BE2C (cell line): ENCODE measurements around the gene ACKR3.

Experiments
- DNase-seq: peaks from one replicate; pipeline ENCODE4 v3.0.0-alpha.2; 2020
- H3K27me3 ChIP-seq: fragments of 250-450 bp; sonication (Bioruptor Pico); 2 replicates; pipeline ENCODE4 v1.5.1; 2020; ENCODE audit warnings: mild to moderate bottlenecking
- H3K36me3 ChIP-seq: fragments of 250-450 bp; sonication (Bioruptor Pico); 2 replicates; pipeline ENCODE4 v1.5.1; 2020; ENCODE audit warnings: mild to moderate bottlenecking
- H3K4me1 ChIP-seq: fragments of 250-450 bp; sonication (Bioruptor Pico); 2 replicates; pipeline ENCODE4 v1.5.1; 2020
- H3K4me3 ChIP-seq: 2 replicates; pipeline ENCODE4 v1.5.1; 2011; ENCODE audit warnings: low read depth, low read length
- H3K9me3 ChIP-seq: fragments of 250-450 bp; sonication (Bioruptor Pico); 2 replicates; pipeline ENCODE4 v1.5.1; 2020
- TF ChIP-seq, protein P1 (sequence below): IDR thresholded peaks from 2 replicates; pipeline ENCODE4 v1.5.1; 2012; ENCODE audit warnings: mild to moderate bottlenecking, low read depth, low read length

ACKR3 gene

DNA sequence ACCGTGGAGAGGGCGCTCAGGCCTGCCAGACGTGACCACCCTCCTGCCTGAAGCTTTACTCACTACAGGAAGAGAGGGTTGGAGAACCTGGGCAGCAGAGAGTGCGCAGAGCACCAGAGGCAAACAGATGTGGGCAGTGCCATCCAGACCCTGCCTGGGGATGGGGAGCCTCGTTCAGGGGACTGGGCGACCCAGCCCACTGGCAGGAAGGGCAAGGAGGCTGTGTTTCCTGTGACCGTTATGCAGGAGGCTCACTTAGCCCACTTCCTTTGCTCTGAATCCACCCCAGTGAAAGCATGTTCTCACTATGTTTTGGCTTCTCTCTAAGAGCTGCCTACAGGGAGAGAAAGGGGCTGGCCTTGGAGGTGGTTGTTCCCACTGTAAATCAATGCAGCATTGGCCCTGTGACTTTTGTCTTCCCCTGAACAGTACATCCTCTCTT, 23.0 kb upstream of the ACKR3 start:
- H3K4me3 ChIP-seq, result no peak overlapping the region
- no peaks in the 10 kb centered on the region for H3K4me1 ChIP-seq
- TF ChIP-seq, protein P1, sequence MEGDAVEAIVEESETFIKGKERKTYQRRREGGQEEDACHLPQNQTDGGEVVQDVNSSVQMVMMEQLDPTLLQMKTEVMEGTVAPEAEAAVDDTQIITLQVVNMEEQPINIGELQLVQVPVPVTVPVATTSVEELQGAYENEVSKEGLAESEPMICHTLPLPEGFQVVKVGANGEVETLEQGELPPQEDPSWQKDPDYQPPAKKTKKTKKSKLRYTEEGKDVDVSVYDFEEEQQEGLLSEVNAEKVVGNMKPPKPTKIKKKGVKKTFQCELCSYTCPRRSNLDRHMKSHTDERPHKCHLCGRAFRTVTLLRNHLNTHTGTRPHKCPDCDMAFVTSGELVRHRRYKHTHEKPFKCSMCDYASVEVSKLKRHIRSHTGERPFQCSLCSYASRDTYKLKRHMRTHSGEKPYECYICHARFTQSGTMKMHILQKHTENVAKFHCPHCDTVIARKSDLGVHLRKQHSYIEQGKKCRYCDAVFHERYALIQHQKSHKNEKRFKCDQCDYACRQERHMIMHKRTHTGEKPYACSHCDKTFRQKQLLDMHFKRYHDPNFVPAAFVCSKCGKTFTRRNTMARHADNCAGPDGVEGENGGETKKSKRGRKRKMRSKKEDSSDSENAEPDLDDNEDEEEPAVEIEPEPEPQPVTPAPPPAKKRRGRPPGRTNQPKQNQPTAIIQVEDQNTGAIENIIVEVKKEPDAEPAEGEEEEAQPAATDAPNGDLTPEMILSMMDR, result no peak

DNA sequence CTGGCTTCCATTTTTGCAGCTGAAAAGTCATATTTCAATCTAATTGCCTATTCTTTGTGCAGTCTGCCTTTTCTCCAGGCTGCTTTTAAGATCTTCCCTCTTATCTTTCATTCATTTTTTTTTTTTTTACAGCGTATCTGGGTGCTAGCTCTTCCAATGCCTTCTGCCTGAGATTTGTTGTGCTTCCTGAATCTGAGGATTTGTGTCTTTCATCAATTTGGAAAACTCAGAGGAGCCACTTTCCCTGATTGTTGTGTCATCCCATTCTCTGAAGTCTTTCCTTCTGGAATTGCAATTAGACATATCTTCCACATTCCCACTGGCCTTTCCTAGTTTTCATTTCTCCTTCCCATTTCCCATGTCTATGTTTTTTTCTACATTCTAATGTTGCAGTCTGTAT, 21.9 kb upstream of the ACKR3 start:
- DNase-seq, result no peak
- Histone ChIP-seq H3K4me1 (no peaks in the 10 kb centered on the region), H3K27me3 (peaks cover 4% of the 10 kb centered on the region; the same call in 1 of the 2 replicates), H3K4me3 (no peak overlapping the region), H3K36me3 (no peaks in the 10 kb centered on the region), H3K9me3 (no peaks in the 10 kb centered on the region)
- TF ChIP-seq, protein P1, result no peak

More for the DNA sequence above, 23.0 kb upstream of the ACKR3 start:
- Histone ChIP-seq H3K9me3 (no peaks in the 10 kb centered on the region), H3K27me3 (peaks cover 4% of the 10 kb centered on the region), H3K36me3 (no peaks in the 10 kb centered on the region)
- DNase-seq, result no peak

DNA sequence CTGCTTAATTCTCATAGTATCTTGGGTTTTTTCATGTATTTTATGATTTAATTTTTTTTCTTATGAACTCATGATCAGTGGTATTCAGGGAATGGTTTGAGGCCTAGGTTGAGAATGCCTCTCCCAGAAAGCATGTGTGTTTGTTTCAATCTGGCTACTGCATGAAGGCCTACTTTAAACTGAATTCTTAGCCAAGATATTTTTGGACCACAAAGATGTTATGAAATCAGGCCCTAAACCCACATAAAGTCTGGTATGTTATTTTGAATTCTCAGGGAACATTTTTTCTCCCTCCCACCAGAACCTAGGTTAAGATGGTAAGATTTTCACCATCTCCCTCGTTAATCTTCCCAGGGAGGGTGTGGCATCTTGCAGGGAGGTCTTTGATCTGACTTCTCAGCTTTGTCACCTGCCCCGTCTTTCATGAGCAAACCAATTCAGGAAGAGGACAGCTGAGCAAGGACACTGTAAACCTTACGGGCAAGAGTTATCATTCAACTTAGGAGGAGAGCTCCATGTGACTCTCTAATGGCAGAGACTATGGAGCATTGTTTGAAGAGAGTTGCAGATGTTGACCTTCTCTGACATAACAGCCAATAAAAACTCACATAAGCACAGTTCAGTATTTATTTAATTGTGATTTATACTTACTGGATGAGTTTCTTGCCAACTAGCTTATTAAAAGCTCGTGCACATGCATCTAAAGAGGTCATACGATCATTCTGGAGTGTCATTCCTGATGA, 21.3 kb upstream of the ACKR3 start:
- Histone ChIP-seq H3K9me3 (no peaks in the 10 kb centered on the region), H3K4me3 (no peak overlapping the region), H3K4me1 (no peaks in the 10 kb centered on the region), H3K36me3 (no peaks in the 10 kb centered on the region), H3K27me3 (peaks cover 4% of the 10 kb centered on the region; the same call in 1 of the 2 replicates)
- TF ChIP-seq, protein P1, result no peak
- DNase-seq, result no peak

DNA sequence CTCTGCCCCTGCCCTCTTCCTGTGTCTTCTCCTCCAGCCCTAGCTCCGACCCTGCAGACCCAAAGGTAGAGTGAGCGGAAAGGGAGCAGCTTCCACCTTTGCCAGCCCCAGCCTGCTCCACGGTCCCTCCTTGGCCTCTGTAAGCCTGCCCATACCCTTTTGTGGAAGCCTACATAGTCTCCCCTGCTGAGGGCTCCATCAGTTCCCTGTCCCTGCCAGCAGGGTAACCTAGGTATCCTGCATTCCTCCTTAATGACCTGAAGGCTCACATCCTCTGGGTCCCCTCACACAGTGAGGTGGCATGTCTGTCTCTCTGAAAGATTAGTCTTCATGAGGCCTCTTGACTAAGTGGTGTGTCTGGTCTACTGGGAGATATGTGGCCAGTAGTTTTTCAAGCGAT, 20.5 kb upstream of the ACKR3 start:
- Histone ChIP-seq H3K4me3 (no peak overlapping the region), H3K36me3 (no peaks in the 10 kb centered on the region), H3K27me3 (peaks cover 6% of the 10 kb centered on the region; the same call in 1 of the 2 replicates), H3K4me1 (no peaks in the 10 kb centered on the region), H3K9me3 (no peaks in the 10 kb centered on the region)
- no peak for DNase-seq
- TF ChIP-seq, protein P1, result no peak

DNA sequence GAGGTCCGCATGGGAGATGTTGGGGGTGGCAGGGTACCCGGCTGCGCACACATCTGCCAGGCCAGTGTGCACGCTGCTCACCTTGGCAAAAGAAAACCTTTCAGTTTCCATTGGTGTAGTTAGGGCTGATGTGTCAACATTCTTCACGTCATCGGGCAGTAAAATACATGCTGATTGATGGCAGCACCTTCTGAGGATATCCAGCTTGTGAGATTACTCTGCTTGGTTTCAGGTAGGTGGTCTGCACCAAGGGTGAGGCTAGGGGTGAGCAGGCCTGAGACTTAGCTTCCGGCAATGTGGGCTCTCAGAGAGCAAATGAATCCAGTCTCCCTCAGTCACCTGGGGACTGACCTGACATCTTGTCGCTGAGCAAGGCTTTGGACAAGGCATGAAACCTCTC, 19.3 kb upstream of the ACKR3 start:
- H3K4me1 ChIP-seq, result no peaks in the 10 kb centered on the region
- no peak overlapping the region for H3K4me3 ChIP-seq
- TF ChIP-seq, protein P1, result no peak

More for the DNA sequence above, 19.3 kb upstream of the ACKR3 start:
- Histone ChIP-seq H3K9me3 (no peaks in the 10 kb centered on the region), H3K36me3 (no peaks in the 10 kb centered on the region), H3K27me3 (peaks cover 3% of the 10 kb centered on the region; the same call in 1 of the 2 replicates)
- DNase-seq, result no peak
